IMR-90 (cell line): ENCODE data around the gene PRSS58. TPM values are rescaled to one million over a fixed set of nuclear protein-coding genes. Genes with fewer than 3 reads are reported as not detected.

Source experiments
- ATAC-seq: fragments of 200-7000 bp; cut with Tn5 transposase; 2 replicates; pipeline ENCODE4 v1.9.1; 2020; ENCODE audit warnings: low read depth, mild to moderate bottlenecking, moderate library complexity
- BruUV-seq: library from RNA; stranded (reverse); fragments of 400-500 nt; replicated peaks from 2 replicates; lab custom pipeline; 2021; lab: Mats Ljungman, UMichigan
- CTCF ChIA-PET: fragments of 300-600 bp; formaldehyde crosslinking; extraction: SDS; loops from one replicate; lab custom pipeline; 2021; ENCODE audit warnings: antibody characterized with exemption; lab: Yijun Ruan, JAX
- POLR2A ChIA-PET: fragments of 300-600 bp; sonication (Branson Sonifier 250); formaldehyde crosslinking; loops from one replicate; lab custom pipeline; 2022; ENCODE audit warnings: antibody characterized with exemption; ENCODE audit not compliant: unreplicated experiment; lab: Charles Lee
- DNase-seq: peaks from one replicate; pipeline ENCODE4 v3.0.0; 2013
- H2AFZ ChIP-seq: replicated peaks from 2 replicates; pipeline ENCODE3; 2013; ENCODE audit warnings: low read length, mild to moderate bottlenecking; ENCODE audit not compliant: poor library complexity
- H2AK5ac ChIP-seq: 2 replicates; pipeline ENCODE4 v1.6.1; 2013; ENCODE audit warnings: low read depth, low read length, inconsistent platforms
- H2AK9ac ChIP-seq: replicated peaks from 2 replicates; pipeline ENCODE3; 2013; ENCODE audit warnings: mild to moderate bottlenecking, low read depth, low read length, moderate library complexity; ENCODE audit not compliant: poor library complexity
- H2BK120ac ChIP-seq: 2 replicates; pipeline ENCODE4 v1.6.1; 2013; ENCODE audit warnings: low read depth, low read length, inconsistent platforms
- H2BK15ac ChIP-seq: 3 replicates; pipeline ENCODE4 v1.6.1; 2013; ENCODE audit warnings: low read depth, low read length, inconsistent platforms
- H2BK20ac ChIP-seq: 2 replicates; pipeline ENCODE4 v1.6.1; 2013; ENCODE audit warnings: low read depth, mild to moderate bottlenecking, inconsistent platforms, low read length, moderate library complexity
- H2BK5ac ChIP-seq: 2 replicates; pipeline ENCODE4 v1.6.1; 2013; ENCODE audit warnings: mild to moderate bottlenecking, low read depth, low read length, inconsistent platforms; ENCODE audit not compliant: poor library complexity, severe bottlenecking
- H3K14ac ChIP-seq: replicated peaks from 2 replicates; pipeline ENCODE4 v1.6.1; 2013; ENCODE audit warnings: low read depth, low read length, inconsistent platforms
- H3K18ac ChIP-seq: 2 replicates; pipeline ENCODE4 v1.6.1; 2013; ENCODE audit warnings: low read depth, low read length, control low read depth
- H3K23ac ChIP-seq: 2 replicates; pipeline ENCODE4 v1.6.1; 2013; ENCODE audit warnings: low read depth, low read length, inconsistent platforms
- H3K27ac ChIP-seq: 2 replicates; pipeline ENCODE4 v1.5.1; 2013; ENCODE audit warnings: mild to moderate bottlenecking, control low read depth, low read length; ENCODE audit not compliant: insufficient read depth
- H3K27me3 ChIP-seq: 2 replicates; pipeline ENCODE4 v1.6.1; 2013; ENCODE audit warnings: low read length; ENCODE audit not compliant: control insufficient read depth, insufficient read depth
- H3K36me3 ChIP-seq: 2 replicates; pipeline ENCODE4 v1.6.1; 2013; ENCODE audit warnings: low read length, mixed read lengths; ENCODE audit not compliant: control insufficient read depth, insufficient read depth
- H3K4ac ChIP-seq: 2 replicates; pipeline ENCODE4 v1.6.1; 2013; ENCODE audit warnings: low read depth, low read length, inconsistent platforms
- H3K4me1 ChIP-seq: 2 replicates; pipeline ENCODE4 v1.6.1; 2013; ENCODE audit warnings: low read length, mixed read lengths; ENCODE audit not compliant: control insufficient read depth, insufficient read depth
- H3K4me2 ChIP-seq: 2 replicates; pipeline ENCODE4 v1.6.1; 2013; ENCODE audit warnings: low read depth, mild to moderate bottlenecking, control low read depth, low read length, moderate library complexity
- H3K4me3 ChIP-seq: 2 replicates; pipeline ENCODE4 v1.5.1; 2013; ENCODE audit warnings: low read depth, mild to moderate bottlenecking, control low read depth, low read length, moderate library complexity; ENCODE audit not compliant: insufficient read depth
- H3K56ac ChIP-seq: 2 replicates; pipeline ENCODE4 v1.6.1; 2013; ENCODE audit warnings: low read length, inconsistent platforms; ENCODE audit not compliant: insufficient read depth; ENCODE audit errors: extremely low read depth
- H3K79me1 ChIP-seq, 2 experiments: 2 replicates each; pipeline ENCODE4 v1.6.1; 2013; ENCODE audit warnings: low read length in 2 of 2, inconsistent platforms in 1 of 2, low read depth in 1 of 2
- H3K9ac ChIP-seq: 2 replicates; pipeline ENCODE4 v1.6.1; 2013; ENCODE audit warnings: low read depth, low read length, control low read depth
- H3K9me1 ChIP-seq: 2 replicates; pipeline ENCODE4 v1.6.1; 2013; ENCODE audit warnings: low read length, inconsistent platforms; ENCODE audit not compliant: insufficient read depth
- H3K9me3 ChIP-seq: 2 replicates; pipeline ENCODE4 v1.6.1; 2013; ENCODE audit warnings: low read length; ENCODE audit not compliant: control insufficient read depth, insufficient read depth
- H4K20me1 ChIP-seq: 2 replicates; pipeline ENCODE4 v1.6.1; 2013; ENCODE audit warnings: low read length, inconsistent platforms; ENCODE audit not compliant: insufficient read depth
- H4K5ac ChIP-seq: 2 replicates; pipeline ENCODE4 v1.6.1; 2013; ENCODE audit warnings: mild to moderate bottlenecking, low read depth, low read length, control low read depth
- H4K8ac ChIP-seq, 2 experiments: 2 replicates each; pipeline ENCODE4 v1.6.1; 2013; ENCODE audit warnings: low read depth in 2 of 2, low read length in 2 of 2, control low read depth in 1 of 2, inconsistent platforms in 1 of 2
- H4K91ac ChIP-seq: 2 replicates; pipeline ENCODE4 v1.6.1; 2013; ENCODE audit warnings: low read depth, low read length, inconsistent platforms; ENCODE audit not compliant: insufficient read depth
- CEBPB ChIP-seq: IDR thresholded peaks from 2 replicates; pipeline ENCODE4 v1.6.1; 2012; ENCODE audit warnings: low read depth, low read length, improper control_type of control experiment
- CTCF ChIP-seq: conservative IDR thresholded peaks from 2 replicates; pipeline ENCODE4 v1.5.1; 2012; ENCODE audit warnings: mild to moderate bottlenecking, low read depth, low read length, improper control_type of control experiment
- MXI1 ChIP-seq: IDR thresholded peaks from 2 replicates; pipeline ENCODE4 v1.6.1; 2012; ENCODE audit warnings: low read depth, mild to moderate bottlenecking, low read length, moderate library complexity, borderline replicate concordance
- POLR2A ChIP-seq: IDR thresholded peaks from 2 replicates; pipeline ENCODE4 v1.6.1; 2012; ENCODE audit warnings: mild to moderate bottlenecking, low read depth, low read length
- WGBS, 2 experiments: methylation state at CpG; one replicate each; pipeline versions ENCODE4 v1.1.5 to v1.1.7; 2013; ENCODE audit warnings: missing lambda C conversion rate in 2 of 2; ENCODE audit not compliant: insufficient read length in 1 of 2; ENCODE audit errors: extremely low coverage in 2 of 2; 5-methylcytosine and 5-hydroxymethylcytosine counted together
- dilution Hi-C: fragments of 300-500 bp; cut with HindIII; formaldehyde crosslinking; loops from one replicate; pipeline ENCODE4 v1.14.3; 2018; ENCODE audit warnings: low sequenced_read_pairs; ENCODE audit not compliant: unreplicated experiment
- in situ Hi-C: fragments of 300-500 bp; cut with MboI; formaldehyde crosslinking; loops from 3 replicates; pipeline ENCODE4 v1.14.3; 2019; ENCODE audit warnings: low sequenced_read_pairs, inconsistent platforms, mixed read lengths
- intact Hi-C: fragments of 100-400 bp; cut with micrococcal nuclease; formaldehyde crosslinking; loops from 2 replicates; pipeline ENCODE4 v1.10.0; 2022
- polyA plus RNA-seq, 3 experiments: library from polyadenylated mRNA; depleted of rRNA; stranded (reverse); fragments of >200 nt; gene quantifications; 2 replicates each; pipeline ENCODE4 v1.2.3, GENCODE V29; 2012; ENCODE audit warnings: low replicate concordance in 1 of 3
- total RNA-seq: library from RNA; depleted of rRNA; stranded (reverse); fragments of >200 nt; gene quantifications from 2 replicates; pipeline ENCODE4 v1.2.3, GENCODE V29; 2012

PRSS58 gene
- total and polyA plus RNA-seq, 2 of the 4 experiments (the other 2 are of a cell fraction), result not detected

- POLR2A ChIA-PET, result no interaction called here
- ATAC-seq, result no peak
- TF ChIP-seq MXI1 (no peak), CTCF (no peak), POLR2A (no peak), CEBPB (no peak)
Observed at GRCh38 chr7:142280263-142280662, 22.4 kb upstream of the PRSS58 start.

More at GRCh38 chr7:142280263-142280662, 22.4 kb upstream of the PRSS58 start:
- H2BK120ac ChIP-seq, result no peak overlapping the region
- no peak overlapping the region for H2AFZ ChIP-seq
- no peak overlapping the region for H3K56ac ChIP-seq
- no TSS peak for BruUV-seq
- no peaks in the 10 kb centered on the region for H4K20me1 ChIP-seq
- H2BK15ac ChIP-seq, result no peak overlapping the region
- no peak overlapping the region for H4K5ac ChIP-seq
- no peak overlapping the region for H3K9ac ChIP-seq
- no peak overlapping the region for H4K91ac ChIP-seq
- no peak for DNase-seq
- no peaks in the 10 kb centered on the region for H3K9me1 ChIP-seq
- H3K36me3 ChIP-seq, result no peaks in the 10 kb centered on the region
- H3K79me1 ChIP-seq, result no peaks in the 10 kb centered on the region
- no peak overlapping the region for H3K4me3 ChIP-seq
- no peak overlapping the region for H3K14ac ChIP-seq
- H2BK20ac ChIP-seq, result no peak overlapping the region
- CTCF ChIA-PET, result no interaction called here
- no peak overlapping the region for H2BK5ac ChIP-seq
- no peaks in the 10 kb centered on the region for H3K27me3 ChIP-seq
- H3K27ac ChIP-seq, result no peak overlapping the region
- no CpG with 5 or more reads among the region's 3 CpGs for WGBS, 2 experiments
- in situ Hi-C loops, result no loop called here
- intact Hi-C loops, result no loop called here
- no peak overlapping the region for H4K8ac ChIP-seq
- H2AK5ac ChIP-seq, result no peak overlapping the region
- no peak overlapping the region for H3K23ac ChIP-seq
- H2AK9ac ChIP-seq, result no peak overlapping the region
- H3K4ac ChIP-seq, result no peak overlapping the region
- no peak overlapping the region for H3K4me2 ChIP-seq
- no peaks in the 10 kb centered on the region for H3K4me1 ChIP-seq
- dilution Hi-C loops, result no loop called here
- H3K18ac ChIP-seq, result no peak overlapping the region
- H3K9me3 ChIP-seq, result 0 out of 2 replicates have a peak, but pooled peaks cover 2% of the 10 kb centered on the region
